ENCODE results near the gene APP.
A peak's percentile ranks its signal among the peaks of the same experiment; 100 is the strongest.

APP gene

GRCh38 chr21:26011292-26011940 lies 159.2 kb downstream of the APP start:
- DNase-seq, result no peak

GRCh38 chr21:26007951-26008498 lies 162.5 kb downstream of the APP start:
- peak; percentile 84 for DNase-seq

- no peak for DNase-seq
These were observed 165.1 kb downstream of the APP start for GRCh38 chr21:26005464-26005863.

- no peak for DNase-seq
These were observed 167.2 kb downstream of the APP start for GRCh38 chr21:26003404-26003803.

- no peak for DNase-seq
These were observed 169.2 kb downstream of the APP start for GRCh38 chr21:26001356-26001755.

GRCh38 chr21:25999921-26000582 lies 170.5 kb downstream of the APP start:
- DNase-seq, result no peak

GRCh38 chr21:25997788-25998611 lies 172.6 kb downstream of the APP start:
- DNase-seq, result peak; percentile 99

- no peak for DNase-seq
These were observed 175.3 kb downstream of the APP start for GRCh38 chr21:25995278-25995677.

- DNase-seq, result no peak
These were observed 175.8 kb downstream of the APP start for GRCh38 chr21:25994758-25995163.

- no peak for DNase-seq
These were observed 181.8 kb downstream of the APP start for GRCh38 chr21:25988738-25989137.

GRCh38 chr21:25987531-25987930 lies 183.0 kb downstream of the APP start:
- DNase-seq, result no peak

GRCh38 chr21:25986928-25987327 lies 183.6 kb downstream of the APP start:
- DNase-seq, result no peak

GRCh38 chr21:25985990-25986389 lies 184.6 kb downstream of the APP start:
- no peak for DNase-seq

- DNase-seq, result no peak
These were observed 186.0 kb downstream of the APP start for GRCh38 chr21:25984538-25984937.

GRCh38 chr21:25983745-25984144 lies 186.8 kb downstream of the APP start:
- DNase-seq, result no peak

GRCh38 chr21:25980710-25981109 lies 189.9 kb downstream of the APP start:
- DNase-seq, result no peak

GRCh38 chr21:25979845-25980616 lies 190.5 kb downstream of the APP start:
- no peak for DNase-seq

- DNase-seq, result no peak
These were observed 193.4 kb downstream of the APP start for GRCh38 chr21:25977068-25977611.

- no peak for DNase-seq
These were observed 195.6 kb downstream of the APP start for GRCh38 chr21:25974964-25975363.

- no peak for DNase-seq
These were observed 200.2 kb downstream of the APP start for GRCh38 chr21:25970254-25970930.

- DNase-seq, result no peak
These were observed 202.6 kb downstream of the APP start for GRCh38 chr21:25967901-25968438.
